Right ventricle myocardium inferior (tissue), 1 donor: ENCODE data around the gene PNLIPRP2. TPM values are rescaled to one million over a fixed set of nuclear protein-coding genes. Genes with fewer than 3 reads are reported as not detected.

ENCODE experiments used
- ATAC-seq: fragments of 200-7000 bp; cut with Tn5 transposase; one replicate; pipeline ENCODE4 v1.9.1; 2020; ENCODE audit warnings: mild to moderate bottlenecking, moderate library complexity
- DNase-seq: peaks from one replicate; pipeline ENCODE4 v3.0.0; 2021; ENCODE audit errors: missing footprints
- intact Hi-C: fragments of 100-400 bp; cut with DNase I; formaldehyde crosslinking; loops from one replicate; pipeline ENCODE4 v1.11.0; 2022
- long read RNA-seq: library from polyadenylated mRNA; unstranded; transcript quantifications from one replicate; pipeline ENCODE4 v2.0.0, GENCODE V29; 2021
- total RNA-seq: library from RNA; stranded (reverse); fragmentation: NEBNext Ultra II Directional; extraction: Animal tissue kit (Norgen Biotek cat#: 25700); gene quantifications from one replicate; pipeline ENCODE4 v1.2.1, GENCODE V29; 2021
- donor health status: DM: no; HTN: yes; CAD: no; lungs with severe emphysema.

The PNLIPRP2 gene
- not detected for total RNA-seq
- long read RNA-seq: 0 reads

- intact Hi-C loops: no loop called here
- DNase-seq (no peak), ATAC-seq (no peak)
These were observed at the start of gene PNLIPRP2 for GRCh38 chr10:116620423-116621400. Gene PNLIPRP2 (plus strand): TSS chr10:116620953.

- DNase-seq (no peak), ATAC-seq (no peak)
- intact Hi-C loops: no loop called here
These were observed 46.0 kb upstream of the PNLIPRP2 start for GRCh38 chr10:116574797-116575196.

GRCh38 chr10:116587878-116588591, 32.7 kb upstream of the PNLIPRP2 start:
- ATAC-seq (no peak), DNase-seq (no peak)
- intact Hi-C loops: no loop called here

GRCh38 chr10:116588995-116589394, 31.8 kb upstream of the PNLIPRP2 start:
- ATAC-seq: no peak
- no peak for DNase-seq
- intact Hi-C loops: no loop called here

- no peak for DNase-seq
- intact Hi-C loops: no loop called here
- ATAC-seq: no peak
These were observed 30.8 kb upstream of the PNLIPRP2 start for GRCh38 chr10:116589926-116590325.

GRCh38 chr10:116590590-116591444, 29.9 kb upstream of the PNLIPRP2 start, which contains the start of gene PNLIPRP1:
Gene PNLIPRP1 (plus strand): TSS chr10:116590959. CDS start chr10:116591130, 171 bp downstream.
- intact Hi-C loops: no loop called here
- DNase-seq (no peak), ATAC-seq (no peak)

GRCh38 chr10:116593139-116593740, 27.5 kb upstream of the PNLIPRP2 start:
- no peak for DNase-seq
- ATAC-seq: no peak
- intact Hi-C loops: no loop called here

GRCh38 chr10:116594525-116595035, 26.2 kb upstream of the PNLIPRP2 start:
- intact Hi-C loops: no loop called here
- no peak for DNase-seq
- no peak for ATAC-seq

- intact Hi-C loops: no loop called here
- ATAC-seq: no peak
- no peak for DNase-seq
These were observed 24.7 kb upstream of the PNLIPRP2 start for GRCh38 chr10:116596062-116596461.

- DNase-seq (no peak), ATAC-seq (no peak)
- intact Hi-C loops: no loop called here
These were observed 23.2 kb upstream of the PNLIPRP2 start for GRCh38 chr10:116597543-116597942.

- intact Hi-C loops: no loop called here
- DNase-seq: no peak
- no peak for ATAC-seq
These were observed 22.4 kb upstream of the PNLIPRP2 start for GRCh38 chr10:116598329-116598728.

GRCh38 chr10:116599991-116600390, 20.8 kb upstream of the PNLIPRP2 start:
- DNase-seq: no peak
- intact Hi-C loops: no loop called here
- ATAC-seq: no peak

GRCh38 chr10:116602648-116603400, 17.9 kb upstream of the PNLIPRP2 start:
- ATAC-seq: no peak
- DNase-seq: no peak
- intact Hi-C loops: no loop called here

GRCh38 chr10:116606061-116606483, 14.7 kb upstream of the PNLIPRP2 start:
- DNase-seq: no peak
- no peak for ATAC-seq
- intact Hi-C loops: no loop called here

GRCh38 chr10:116607336-116607735, 13.4 kb upstream of the PNLIPRP2 start:
- intact Hi-C loops: no loop called here
- no peak for ATAC-seq
- DNase-seq: no peak

- intact Hi-C loops: no loop called here
- ATAC-seq (no peak), DNase-seq (no peak)
These were observed 11.8 kb upstream of the PNLIPRP2 start for GRCh38 chr10:116608686-116609594.
